H9 (cell line): ENCODE measurements around the gene LOXL1. TPM values are rescaled to one million over a fixed set of nuclear protein-coding genes. Genes with fewer than 3 reads are reported as not detected.

Experiments
- DNase-seq: peaks from one replicate; pipeline ENCODE4 v3.0.0-alpha.2; 2017
- H2AFZ ChIP-seq: one replicate; pipeline ENCODE4 v1.6.1; 2013; ENCODE audit warnings: mild to moderate bottlenecking, low read length, control low read depth, moderate library complexity
- H2AK5ac ChIP-seq: 2 replicates; pipeline ENCODE4 v1.6.1; 2013; ENCODE audit warnings: low read length, control low read depth, mixed read lengths; ENCODE audit not compliant: insufficient read length
- H2BK120ac ChIP-seq: one replicate; pipeline ENCODE4 v1.6.1; 2013; ENCODE audit warnings: low read depth, mild to moderate bottlenecking, low read length, control low read depth, inconsistent platforms; ENCODE audit not compliant: poor library complexity, severe bottlenecking
- H2BK12ac ChIP-seq: 2 replicates; pipeline ENCODE4 v1.6.1; 2013; ENCODE audit warnings: low read length, control low read depth, mixed read lengths, low read depth; ENCODE audit not compliant: insufficient read length
- H2BK15ac ChIP-seq: 2 replicates; pipeline ENCODE4 v1.6.1; 2013; ENCODE audit warnings: low read depth, low read length, control low read depth
- H2BK20ac ChIP-seq: one replicate; pipeline ENCODE4 v1.6.1; 2013; ENCODE audit warnings: low read depth, mild to moderate bottlenecking, low read length, control low read depth, inconsistent platforms; ENCODE audit not compliant: poor library complexity, severe bottlenecking
- H2BK5ac ChIP-seq: 2 replicates; pipeline ENCODE4 v1.6.1; 2013; ENCODE audit warnings: low read length, control low read depth, mixed read lengths; ENCODE audit not compliant: insufficient read length
- H3K14ac ChIP-seq: 2 replicates; pipeline ENCODE4 v1.6.1; 2013; ENCODE audit warnings: low read length, control low read depth; ENCODE audit not compliant: insufficient read depth
- H3K18ac ChIP-seq: 2 replicates; pipeline ENCODE4 v1.6.1; 2013; ENCODE audit warnings: low read depth, mild to moderate bottlenecking, mixed read lengths, low read length, control low read depth; ENCODE audit not compliant: insufficient read length
- H3K23ac ChIP-seq: 2 replicates; pipeline ENCODE4 v1.6.1; 2013; ENCODE audit warnings: low read length, control low read depth, mixed read lengths, low read depth; ENCODE audit not compliant: insufficient read length
- H3K23me2 ChIP-seq: 2 replicates; pipeline ENCODE4 v1.6.1; 2013; ENCODE audit warnings: low read depth, mild to moderate bottlenecking, mixed read lengths, low read length, control low read depth; ENCODE audit not compliant: insufficient read length, poor library complexity, severe bottlenecking
- H3K27ac ChIP-seq: 2 replicates; pipeline ENCODE4 v1.5.1; 2013; ENCODE audit warnings: low read length, control low read depth, mixed read lengths, low read depth; ENCODE audit not compliant: insufficient read length
- H3K27me3 ChIP-seq: 2 replicates; pipeline ENCODE4 v1.6.1; 2013; ENCODE audit warnings: low read length, control low read depth, inconsistent platforms; ENCODE audit not compliant: insufficient read depth
- H3K4ac ChIP-seq: 2 replicates; pipeline ENCODE4 v1.6.1; 2013; ENCODE audit warnings: low read depth, mild to moderate bottlenecking, control low read depth, inconsistent platforms, low read length, moderate library complexity
- H3K4me1 ChIP-seq: 2 replicates; pipeline ENCODE4 v1.6.1; 2013; ENCODE audit warnings: low read length, control low read depth, inconsistent platforms; ENCODE audit not compliant: insufficient read depth
- H3K4me2 ChIP-seq: 2 replicates; pipeline ENCODE4 v1.6.1; 2013; ENCODE audit warnings: low read length, control low read depth, mixed read lengths; ENCODE audit not compliant: insufficient read length, insufficient read depth
- H3K56ac ChIP-seq: 2 replicates; pipeline ENCODE4 v1.6.1; 2013; ENCODE audit warnings: low read depth, mild to moderate bottlenecking, mixed read lengths, low read length, control low read depth; ENCODE audit not compliant: insufficient read length
- H3K79me1 ChIP-seq: 2 replicates; pipeline ENCODE4 v1.6.1; 2013; ENCODE audit warnings: low read depth, mild to moderate bottlenecking, moderate library complexity, low read length, control low read depth, inconsistent platforms; ENCODE audit not compliant: insufficient read depth, poor library complexity, severe bottlenecking
- H3K79me2 ChIP-seq: 2 replicates; pipeline ENCODE4 v1.6.1; 2013; ENCODE audit warnings: low read length, control low read depth, inconsistent platforms; ENCODE audit not compliant: insufficient read depth
- H3K9ac ChIP-seq: 2 replicates; pipeline ENCODE4 v1.6.1; 2013; ENCODE audit warnings: low read length, control low read depth, mixed read lengths; ENCODE audit not compliant: insufficient read length; ENCODE audit errors: extremely low read depth
- H3K9me3 ChIP-seq: one replicate; pipeline ENCODE4 v1.6.1; 2013; ENCODE audit warnings: low read depth, low read length, inconsistent platforms; ENCODE audit not compliant: control insufficient read depth
- H3T11ph ChIP-seq: one replicate; pipeline ENCODE4 v1.6.1; 2013; ENCODE audit warnings: mild to moderate bottlenecking, low read length, control low read depth, inconsistent platforms
- H4K20me1 ChIP-seq: one replicate; pipeline ENCODE4 v1.6.1; 2013; ENCODE audit not compliant: control insufficient read depth, insufficient read length, insufficient read depth
- H4K5ac ChIP-seq: 2 replicates; pipeline ENCODE4 v1.6.1; 2013; ENCODE audit warnings: low read depth, mild to moderate bottlenecking, mixed read lengths, low read length, control low read depth; ENCODE audit not compliant: insufficient read length
- H4K8ac ChIP-seq: replicated peaks from 2 replicates; pipeline ENCODE4 v1.6.1; 2013; ENCODE audit warnings: low read length, control low read depth, mixed read lengths, low read depth; ENCODE audit not compliant: insufficient read length
- H4K91ac ChIP-seq: 2 replicates; pipeline ENCODE4 v1.6.1; 2013; ENCODE audit warnings: low read depth, mild to moderate bottlenecking, moderate library complexity, mixed read lengths, low read length, control low read depth; ENCODE audit not compliant: insufficient read length
- H3K27ac Mint-ChIP-seq, 3 experiments: 2 replicates in 2 of 3; 3 replicates in 1 of 3; pipeline ENCODE4 v1.8.0; 2020 to 2021; ENCODE audit warnings: mixed read lengths in 3 of 3, mild to moderate bottlenecking in 1 of 3, moderate library complexity in 1 of 3
- H3K27me3 Mint-ChIP-seq: 2 replicates; pipeline ENCODE4 v1.8.0; 2021; ENCODE audit warnings: low read depth, mild to moderate bottlenecking, moderate library complexity, mixed read lengths
- H3K36me3 Mint-ChIP-seq, 3 experiments: 2 replicates in 2 of 3; 3 replicates in 1 of 3; pipeline ENCODE4 v1.8.0; 2020 to 2021; ENCODE audit warnings: low read depth in 3 of 3, mixed read lengths in 3 of 3; ENCODE audit not compliant: insufficient read depth in 1 of 3
- H3K4me1 Mint-ChIP-seq, 2 experiments: 2 replicates each; pipeline ENCODE4 v1.8.0; 2020; ENCODE audit warnings: mixed read lengths in 2 of 2
- H3K4me3 Mint-ChIP-seq, 2 experiments: 2 replicates in 1 of 2; 3 replicates in 1 of 2; pipeline ENCODE4 v1.8.0; 2020 to 2021; ENCODE audit warnings: mild to moderate bottlenecking in 2 of 2, mixed read lengths in 2 of 2, moderate library complexity in 1 of 2
- H3K9me3 Mint-ChIP-seq, 2 experiments: 2 replicates in 1 of 2; 3 replicates in 1 of 2; pipeline ENCODE4 v1.8.0; 2020; ENCODE audit warnings: mild to moderate bottlenecking in 2 of 2, mixed read lengths in 2 of 2, moderate library complexity in 1 of 2
- WGBS: extraction: QIAGEN DNeasy Blood & Tissue Kit; methylation state at CpG from one replicate; pipeline ENCODE4 v1.1.7; 2013; ENCODE audit warnings: missing lambda C conversion rate, low lambda C conversion rate, mixed read lengths; ENCODE audit not compliant: insufficient read length; ENCODE audit errors: extremely low coverage; 5-methylcytosine and 5-hydroxymethylcytosine counted together
- total RNA-seq: library from RNA; stranded (reverse); gene quantifications from 2 replicates; pipeline ENCODE4 v1.2.1, GENCODE V29; 2021
- TF ChIP-seq, protein P1 (sequence below): fragments of 200-600 bp; sonication (generic); conservative IDR thresholded peaks from 3 replicates; pipeline ENCODE4 v1.8.0; 2021; ENCODE audit warnings: antibody characterized with exemption, mild to moderate bottlenecking

The LOXL1 gene
- total RNA-seq, 1 experiment from 2014 or later: 9.1 TPM

DNA sequence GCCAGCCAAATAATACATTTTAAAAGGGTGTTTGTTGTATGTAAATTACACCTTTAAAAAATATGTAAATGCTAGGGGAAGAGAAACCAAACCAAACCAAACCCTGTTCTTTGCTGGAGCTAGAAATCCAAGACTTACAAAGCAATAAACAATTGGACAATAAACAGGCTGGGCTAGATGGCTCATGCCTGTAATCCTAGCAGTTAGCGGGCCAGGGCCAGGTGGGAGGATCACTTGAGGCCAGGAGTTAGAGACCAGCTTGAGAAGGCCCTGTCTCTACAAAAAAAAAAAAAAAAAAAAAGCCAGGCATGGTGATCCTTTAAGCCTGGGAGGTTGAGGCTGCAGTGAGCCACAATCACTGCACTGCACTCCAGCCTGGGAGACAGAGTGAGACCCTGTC, 53.4 kb downstream of the LOXL1 start:
- no peak overlapping the region for H2BK20ac ChIP-seq
- H2BK120ac ChIP-seq: no peak overlapping the region
- H3K27ac ChIP-seq: no peak overlapping the region
- Mint-ChIP-seq H3K4me3 (no peak overlapping the region), H3K27ac (no peak overlapping the region), H3K36me3 (no peaks in the 10 kb centered on the region; a peak in 1 of 7 replicates), H3K4me1 (peaks cover 0 to 3% of the 10 kb centered on the region in 2 experiments; a peak in 1 of 4 replicates), H3K9me3 (peaks cover 0 to under 1% of the 10 kb centered on the region in 2 experiments; a peak in 1 of 5 replicates), H3K27me3 (peaks cover 32% of the 10 kb centered on the region)
- H3K23me2 ChIP-seq: no peaks in the 10 kb centered on the region
- H3T11ph ChIP-seq: no peak overlapping the region
- no peak overlapping the region for H3K18ac ChIP-seq
- H3K4me1 ChIP-seq: no peaks in the 10 kb centered on the region
- no peak overlapping the region for H4K8ac ChIP-seq
- H4K20me1 ChIP-seq: no peaks in the 10 kb centered on the region
- no peak overlapping the region for H4K5ac ChIP-seq
- no peak overlapping the region for H3K56ac ChIP-seq
- H2BK15ac ChIP-seq: no peak overlapping the region
- no CpG with 5 or more reads among the region's 1 CpG for WGBS
- DNase-seq: no peak
- H3K14ac ChIP-seq: no peak overlapping the region
- no peaks in the 10 kb centered on the region for H3K79me2 ChIP-seq
- no peak overlapping the region for H2AK5ac ChIP-seq
- H2AFZ ChIP-seq: no peak overlapping the region
- no peak overlapping the region for H3K4me2 ChIP-seq
- TF ChIP-seq, protein P1, sequence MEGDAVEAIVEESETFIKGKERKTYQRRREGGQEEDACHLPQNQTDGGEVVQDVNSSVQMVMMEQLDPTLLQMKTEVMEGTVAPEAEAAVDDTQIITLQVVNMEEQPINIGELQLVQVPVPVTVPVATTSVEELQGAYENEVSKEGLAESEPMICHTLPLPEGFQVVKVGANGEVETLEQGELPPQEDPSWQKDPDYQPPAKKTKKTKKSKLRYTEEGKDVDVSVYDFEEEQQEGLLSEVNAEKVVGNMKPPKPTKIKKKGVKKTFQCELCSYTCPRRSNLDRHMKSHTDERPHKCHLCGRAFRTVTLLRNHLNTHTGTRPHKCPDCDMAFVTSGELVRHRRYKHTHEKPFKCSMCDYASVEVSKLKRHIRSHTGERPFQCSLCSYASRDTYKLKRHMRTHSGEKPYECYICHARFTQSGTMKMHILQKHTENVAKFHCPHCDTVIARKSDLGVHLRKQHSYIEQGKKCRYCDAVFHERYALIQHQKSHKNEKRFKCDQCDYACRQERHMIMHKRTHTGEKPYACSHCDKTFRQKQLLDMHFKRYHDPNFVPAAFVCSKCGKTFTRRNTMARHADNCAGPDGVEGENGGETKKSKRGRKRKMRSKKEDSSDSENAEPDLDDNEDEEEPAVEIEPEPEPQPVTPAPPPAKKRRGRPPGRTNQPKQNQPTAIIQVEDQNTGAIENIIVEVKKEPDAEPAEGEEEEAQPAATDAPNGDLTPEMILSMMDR: no peak
- no peaks in the 10 kb centered on the region for H3K27me3 ChIP-seq
- H3K23ac ChIP-seq: no peak overlapping the region
- H4K91ac ChIP-seq: no peak overlapping the region
- H3K4ac ChIP-seq: no peak overlapping the region
- no peak overlapping the region for H3K9ac ChIP-seq
- H2BK5ac ChIP-seq: no peak overlapping the region
- no peaks in the 10 kb centered on the region for H3K9me3 ChIP-seq
- no peaks in the 10 kb centered on the region for H3K79me1 ChIP-seq
- H2BK12ac ChIP-seq: no peak overlapping the region
